ENCODE measurements around the gene ARHGEF7. TPM values are rescaled to one million over a fixed set of nuclear protein-coding genes. Genes with fewer than 3 reads are reported as not detected.

The ARHGEF7 gene
- total RNA-seq, 1 donor from 2014 or later = 157 TPM

- DNase-seq = no peak
These were observed 238.4 kb downstream of the ARHGEF7 start for GRCh38 chr13:111353508-111353907.

GRCh38 chr13:111354789-111355188 lies 239.7 kb downstream of the ARHGEF7 start:
- DNase-seq = no peak

Other genes with a start within 250 kb of the ARHGEF7 start
- gene ANKRD10, start 200.2 kb upstream of the ARHGEF7 start, total RNA-seq = 195 TPM
- not detected for gene TEX29, start 205.3 kb downstream of the ARHGEF7 start, total RNA-seq

Measured in occipital lobe (tissue), 2 donors.